ENCODE measurements around the gene FBXL7.

The FBXL7 gene

GRCh38 chr5:15774632-15775031 is 274.7 kb downstream of the FBXL7 start:
- TF ChIP-seq CTCF (IDR thresholded peaks at IDR 0.05; ENCODE audit: low read length, missing control alignments): no peak
- H3K4me3 ChIP-seq (replicated peaks; ENCODE audit: low read depth, low read length): no peak overlapping the region
- DNase-seq (ENCODE audit: low read depth): no peak

GRCh38 chr5:15776346-15776745 is 276.4 kb downstream of the FBXL7 start:
- DNase-seq (ENCODE audit: low read depth): no peak
- TF ChIP-seq CTCF (IDR thresholded peaks at IDR 0.05; ENCODE audit: low read length, missing control alignments): no peak
- H3K4me3 ChIP-seq (replicated peaks; ENCODE audit: low read depth, low read length): no peak overlapping the region

- H3K4me3 ChIP-seq (replicated peaks; ENCODE audit: low read depth, low read length): no peak overlapping the region
- TF ChIP-seq CTCF (IDR thresholded peaks at IDR 0.05; ENCODE audit: low read length, missing control alignments): no peak
- DNase-seq (ENCODE audit: low read depth): no peak
Measured at GRCh38 chr5:15783734-15784133, 283.8 kb downstream of the FBXL7 start.

GRCh38 chr5:15785531-15785981 is 285.6 kb downstream of the FBXL7 start:
- no peak for TF ChIP-seq CTCF (IDR thresholded peaks at IDR 0.05; ENCODE audit: low read length, missing control alignments)
- H3K4me3 ChIP-seq (replicated peaks; ENCODE audit: low read depth, low read length): no peak overlapping the region
- no peak for DNase-seq (ENCODE audit: low read depth)

GRCh38 chr5:15786326-15786725 is 286.3 kb downstream of the FBXL7 start:
- no peak for TF ChIP-seq CTCF (IDR thresholded peaks at IDR 0.05; ENCODE audit: low read length, missing control alignments)
- H3K4me3 ChIP-seq (replicated peaks; ENCODE audit: low read depth, low read length): no peak overlapping the region
- DNase-seq (ENCODE audit: low read depth): no peak

- no peak for TF ChIP-seq CTCF (IDR thresholded peaks at IDR 0.05; ENCODE audit: low read length, missing control alignments)
- H3K4me3 ChIP-seq (replicated peaks; ENCODE audit: low read depth, low read length): no peak overlapping the region
- DNase-seq (ENCODE audit: low read depth): no peak
Measured at GRCh38 chr5:15786884-15787283, 286.9 kb downstream of the FBXL7 start.

GRCh38 chr5:15787681-15788080 is 287.7 kb downstream of the FBXL7 start:
- no peak for DNase-seq (ENCODE audit: low read depth)
- no peak for TF ChIP-seq CTCF (IDR thresholded peaks at IDR 0.05; ENCODE audit: low read length, missing control alignments)
- no peak overlapping the region for H3K4me3 ChIP-seq (replicated peaks; ENCODE audit: low read depth, low read length)

Measured in fibroblast of pulmonary artery (primary cell).